ENCODE results near the gene MYO1G.

- TF ChIP-seq CTCF (IDR thresholded peaks at IDR 0.05; ENCODE audit: poor library complexity) (no peak), EZH2phosphoT487 (IDR thresholded peaks at IDR 0.05; ENCODE audit: low read depth, severe bottlenecking, unreplicated experiment) (no peak), EZH2 (IDR thresholded peaks at IDR 0.05; ENCODE audit: borderline replicate concordance) (no peak)
Measured at GRCh38 chr7:44988701-44989100, 9.9 kb upstream of the MYO1G start.

Data from hepatocyte (in vitro differentiated cells).